NCI-H1092 (cell line): Measurements from ENCODE around the gene PFDN4.

ENCODE experiments used
- DNase-seq: peaks from one replicate; lab custom pipeline; 2025; lab: John Stamatoyannopoulos, UW

Gene PFDN4

GRCh38 chr20:54207743-54208547, at the start of gene PFDN4:
Gene PFDN4 (plus strand): TSS chr20:54208087. CDS start chr20:54208101, 14 bp downstream.
- DNase-seq = peak; percentile 61

- no peak for DNase-seq
Measured at GRCh38 chr20:54158226-54158625, 49.7 kb upstream of the PFDN4 start.

- DNase-seq = no peak
Measured at GRCh38 chr20:54158856-54159418, 49.0 kb upstream of the PFDN4 start.

GRCh38 chr20:54160065-54161007, 47.6 kb upstream of the PFDN4 start:
- DNase-seq = no peak

- no peak for DNase-seq
Measured at GRCh38 chr20:54161008-54161820, 46.7 kb upstream of the PFDN4 start.

- DNase-seq = no peak
Measured at GRCh38 chr20:54161821-54162149, 46.1 kb upstream of the PFDN4 start.

- no peak for DNase-seq
Measured at GRCh38 chr20:54162378-54163009, 45.4 kb upstream of the PFDN4 start.

- no peak for DNase-seq
Measured at GRCh38 chr20:54163402-54163801, 44.5 kb upstream of the PFDN4 start.

GRCh38 chr20:54165014-54165413, 42.9 kb upstream of the PFDN4 start:
- DNase-seq = no peak

GRCh38 chr20:54165803-54166202, 42.1 kb upstream of the PFDN4 start:
- DNase-seq = no peak

GRCh38 chr20:54166987-54167662, 40.8 kb upstream of the PFDN4 start:
- DNase-seq = no peak

- no peak for DNase-seq
Measured at GRCh38 chr20:54167909-54168872, 39.7 kb upstream of the PFDN4 start.

GRCh38 chr20:54168961-54169862, 38.7 kb upstream of the PFDN4 start:
- no peak for DNase-seq

- no peak for DNase-seq
Measured at GRCh38 chr20:54170026-54170471, 37.8 kb upstream of the PFDN4 start.

GRCh38 chr20:54170963-54171362, 36.9 kb upstream of the PFDN4 start:
- no peak for DNase-seq

- DNase-seq = no peak
Measured at GRCh38 chr20:54172532-54172855, 35.4 kb upstream of the PFDN4 start.

- DNase-seq = peak; percentile 2
Measured at GRCh38 chr20:54172856-54173652, 34.8 kb upstream of the PFDN4 start.
